Measurements from ENCODE around the gene PFKP.

DNA sequence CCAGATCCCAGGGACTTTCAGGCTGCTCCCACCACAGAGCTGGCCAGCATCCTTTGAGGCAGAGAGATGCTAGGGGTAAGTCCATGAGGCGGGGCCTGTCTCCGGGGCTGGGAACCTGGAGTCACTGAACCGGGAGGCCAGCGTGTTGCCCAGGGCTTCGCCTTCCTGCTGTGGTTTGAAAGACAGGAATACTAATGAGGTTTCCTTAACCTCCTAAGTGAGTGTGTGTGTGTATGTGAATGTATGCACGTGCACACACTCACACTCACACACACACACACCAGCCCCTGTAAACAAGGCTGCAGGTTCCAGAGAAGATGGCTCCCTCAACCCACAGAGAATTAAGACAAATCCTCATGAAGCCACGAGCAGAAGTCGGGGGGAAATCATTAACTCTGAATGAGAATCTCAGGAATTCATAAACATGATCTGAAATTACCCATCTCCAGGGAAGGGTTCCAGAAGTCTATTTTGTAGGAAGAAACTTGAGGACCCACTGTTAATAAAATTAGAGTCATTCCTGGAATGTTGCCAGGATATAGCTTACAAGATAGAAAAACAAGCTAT is 20.3 kb upstream of the PFKP start:
- TF ChIP-seq, protein P1, sequence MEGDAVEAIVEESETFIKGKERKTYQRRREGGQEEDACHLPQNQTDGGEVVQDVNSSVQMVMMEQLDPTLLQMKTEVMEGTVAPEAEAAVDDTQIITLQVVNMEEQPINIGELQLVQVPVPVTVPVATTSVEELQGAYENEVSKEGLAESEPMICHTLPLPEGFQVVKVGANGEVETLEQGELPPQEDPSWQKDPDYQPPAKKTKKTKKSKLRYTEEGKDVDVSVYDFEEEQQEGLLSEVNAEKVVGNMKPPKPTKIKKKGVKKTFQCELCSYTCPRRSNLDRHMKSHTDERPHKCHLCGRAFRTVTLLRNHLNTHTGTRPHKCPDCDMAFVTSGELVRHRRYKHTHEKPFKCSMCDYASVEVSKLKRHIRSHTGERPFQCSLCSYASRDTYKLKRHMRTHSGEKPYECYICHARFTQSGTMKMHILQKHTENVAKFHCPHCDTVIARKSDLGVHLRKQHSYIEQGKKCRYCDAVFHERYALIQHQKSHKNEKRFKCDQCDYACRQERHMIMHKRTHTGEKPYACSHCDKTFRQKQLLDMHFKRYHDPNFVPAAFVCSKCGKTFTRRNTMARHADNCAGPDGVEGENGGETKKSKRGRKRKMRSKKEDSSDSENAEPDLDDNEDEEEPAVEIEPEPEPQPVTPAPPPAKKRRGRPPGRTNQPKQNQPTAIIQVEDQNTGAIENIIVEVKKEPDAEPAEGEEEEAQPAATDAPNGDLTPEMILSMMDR (IDR thresholded peaks at IDR 0.05): no peak
- TF ChIP-seq POLR2A (IDR thresholded peaks at IDR 0.05): no peak
